GM12865 (cell line): Measurements from ENCODE around the gene HRNR.

ENCODE experiments used
- DNase-seq: peaks from one replicate; pipeline ENCODE4 v3.0.0; 2010; ENCODE audit warnings: low read depth
- H3K4me3 ChIP-seq: 2 replicates; pipeline ENCODE4 v1.5.1; 2011; ENCODE audit warnings: mild to moderate bottlenecking, low read depth, low read length, control low read depth
- CTCF ChIP-seq: IDR thresholded peaks from 2 replicates; pipeline ENCODE4 v1.5.1; 2011; ENCODE audit warnings: low read length, control low read depth, low read depth, inconsistent platforms; ENCODE audit not compliant: insufficient read depth; ENCODE audit errors: missing control alignments

The HRNR gene

GRCh38 chr1:152198982-152199381 is 25.0 kb downstream of the HRNR start:
- no peak for DNase-seq
- H3K4me3 ChIP-seq, result no peak overlapping the region
- no peak for TF ChIP-seq CTCF

GRCh38 chr1:152197361-152197941 is 26.5 kb downstream of the HRNR start:
- TF ChIP-seq CTCF, result no peak

GRCh38 chr1:152191711-152192110 is 32.3 kb downstream of the HRNR start:
- TF ChIP-seq CTCF, result no peak
- no peak for DNase-seq
- no peak overlapping the region for H3K4me3 ChIP-seq

More at GRCh38 chr1:152197361-152197941, 26.5 kb downstream of the HRNR start:
- H3K4me3 ChIP-seq, result no peak overlapping the region
- no peak for DNase-seq

GRCh38 chr1:152191260-152191659 is 32.7 kb downstream of the HRNR start:
- no peak for TF ChIP-seq CTCF
- DNase-seq, result no peak
- no peak overlapping the region for H3K4me3 ChIP-seq

GRCh38 chr1:152190589-152190988 is 33.4 kb downstream of the HRNR start:
- no peak for TF ChIP-seq CTCF
- H3K4me3 ChIP-seq, result no peak overlapping the region
- DNase-seq, result no peak

- peak; percentile 78 for TF ChIP-seq CTCF
- DNase-seq, result peak; percentile 71
- no peak overlapping the region for H3K4me3 ChIP-seq
Measured at GRCh38 chr1:152189657-152190442, 34.1 kb downstream of the HRNR start.
